Pancreas (tissue), 10 donors: ENCODE data around the gene ERRFI1. TPM values are rescaled to one million over a fixed set of nuclear protein-coding genes. Genes with fewer than 3 reads are reported as not detected.

Source experiments
- ATAC-seq, 4 donors: fragments of 200-7000 bp; cut with Tn5 transposase; one replicate each; pipeline versions ENCODE4 v1.8.0 to v1.9.1; 2020; ENCODE audit warnings: mild to moderate bottlenecking in 4 of 4, moderate library complexity in 4 of 4
- DNase-seq, 6 donors: peaks; one replicate each; pipeline ENCODE4 v3.0.0-alpha.2; 2020
- FAIRE-seq: peaks from 2 replicates; lab custom pipeline; 2012; peaks lifted over from hg19 to GRCh38; lab: Jason Lieb, UNC
- H3K27ac ChIP-seq, 4 donors: fragments of 200-600 bp; sonication (generic); 1 replicate in 3 of 4; 2 replicates in 1 of 4; pipeline versions ENCODE4 v1.5.0 to v1.8.0; 2020
- H3K27me3 ChIP-seq, 4 donors: fragments of 200-600 bp; one replicate each; pipeline ENCODE4 v1.8.0; 2021
- H3K36me3 ChIP-seq, 3 donors: fragments of 200-600 bp; sonication (generic) in 1 of 3; one replicate each; pipeline versions ENCODE4 v1.5.0 to v1.8.0; 2020 to 2021
- H3K4me1 ChIP-seq, 3 donors: fragments of 200-600 bp; one replicate each; pipeline ENCODE4 v1.8.0; 2021
- H3K4me3 ChIP-seq, 4 donors: fragments of 200-600 bp; sonication (generic) in 2 of 4; one replicate each; pipeline versions ENCODE4 v1.5.0 to v1.8.0; 2020 to 2021
- H3K9me3 ChIP-seq, 4 donors: fragments of 200-600 bp; one replicate each; pipeline ENCODE4 v1.8.0; 2021
- CTCF ChIP-seq, 4 donors: fragments of 200-600 bp; sonication (generic) in 3 of 4; IDR thresholded peaks; one replicate each; pipeline versions ENCODE4 v1.5.0 to v1.8.0; 2021; ENCODE audit warnings: antibody characterized with exemption in 4 of 4
- WGBS, 2 donors: extraction: QIAGEN DNeasy Blood & Tissue Kit; methylation state at CpG; one replicate each; pipeline ENCODE4 v1.1.7; 2013; 5-methylcytosine and 5-hydroxymethylcytosine counted together
- intact Hi-C, 3 donors: fragments of 100-400 bp; cut with DNase I; formaldehyde crosslinking; loops; one replicate each; pipeline versions ENCODE4 v1.11.1 to v1.14.2; 2022
- polyA plus RNA-seq, 2 donors: library from polyadenylated mRNA; stranded (reverse); fragments of 200-250 nt; gene quantifications; one replicate each; pipeline ENCODE4 v1.2.3, GENCODE V29; 2013
- total RNA-seq, 6 donors: library from RNA; stranded (reverse); fragmentation: NEBNext Ultra II Directional in 4 of 6; extraction: Animal tissue kit (Norgen Biotek cat#: 25700) in 4 of 6; gene quantifications; one replicate each; pipeline versions ENCODE4 v1.2.1 to v1.2.4, GENCODE V29; 2021 to 2023
- donor health status: healthy with polysubstance abuse.
- donor health status: DM: no; HTN: no; CAD: no; lungs with moderate emphysema.
- donor health status: DM: no; HTN: no; CAD: no.
- donor health status: control.
- donor health status: control.
- donor health status: Bipolar disorder and iron deficiency.
- donor health status: DM: yes; HTN: yes; CAD: no.
- donor health status: DM: no; HTN: no; CAD: no.
- donor health status: DM: no; HTN: no; CAD: no.
- donor health status: DM: yes; HTN: yes; CAD: no.

Gene ERRFI1
- total and polyA plus RNA-seq, 8 donors: 36.4 to 392 (median 101) TPM

- no peak for TF ChIP-seq CTCF (IDR thresholded peaks at IDR 0.05)
- no peak for DNase-seq
- intact Hi-C loops: no loop called here
- Histone ChIP-seq H3K27ac (peak overlapping the region in 1 of 4 donors; percentile 66), H3K9me3 (no peaks in the 10 kb centered on the region), H3K4me3 (no peak overlapping the region), H3K27me3 (no peaks in the 10 kb centered on the region), H3K36me3 (peaks cover 0 to under 1% (median 0%) of the 10 kb centered on the region in 3 donors), H3K4me1 (peaks cover 0 to 3% (median 0%) of the 10 kb centered on the region in 3 donors)
- 85 to 86% methylated on average over 6 of the region's 6 CpGs for WGBS, 2 donors
- no peak for ATAC-seq
- no peak for FAIRE-seq
Measured at GRCh38 chr1:8003438-8004112, 22.5 kb downstream of the ERRFI1 start.

GRCh38 chr1:8002921-8003320 lies 23.2 kb downstream of the ERRFI1 start:
- WGBS, 2 donors: 95 to 98% methylated on average over 4 of the region's 4 CpGs

DNA sequence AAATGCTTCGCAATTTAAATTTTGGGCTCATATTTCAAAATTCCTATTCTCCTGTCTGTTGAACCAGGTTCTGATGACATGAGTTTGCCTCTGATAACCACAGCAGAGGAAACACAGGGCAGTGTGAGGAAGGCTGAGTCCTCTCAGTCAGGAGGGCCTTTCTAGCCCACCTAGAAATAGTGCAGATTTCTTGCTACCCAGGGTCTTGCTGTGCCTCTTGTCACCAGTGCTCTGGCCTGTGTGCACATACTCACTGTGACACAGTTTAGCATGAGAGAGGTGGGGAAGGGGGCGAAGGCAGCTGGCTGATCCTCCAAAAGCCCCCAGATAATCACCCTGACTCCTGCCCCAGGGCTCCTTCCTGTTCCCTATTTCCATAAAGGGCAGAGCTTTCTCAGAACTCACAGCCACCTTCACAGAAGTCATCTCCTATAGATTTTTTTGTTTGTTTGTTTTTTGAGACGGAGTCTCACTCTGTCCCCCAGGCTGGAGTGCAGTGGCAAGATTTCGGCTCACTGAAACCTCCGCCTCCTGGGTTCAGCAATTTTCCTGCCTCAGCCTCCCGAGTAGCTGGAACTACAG lies 23.7 kb downstream of the ERRFI1 start:
- TF ChIP-seq CTCF (IDR thresholded peaks at IDR 0.05): no peak
- peak in 2 of 4 donors; percentile 0 to 1 for ATAC-seq
- FAIRE-seq: no peak

More at GRCh38 chr1:8002921-8003320, 23.2 kb downstream of the ERRFI1 start:
- H3K4me3 ChIP-seq: no peak overlapping the region
- peaks cover 0 to 3% (median 0%) of the 10 kb centered on the region in 3 donors for H3K4me1 ChIP-seq
- no peak for TF ChIP-seq CTCF (IDR thresholded peaks at IDR 0.05)
- no peaks in the 10 kb centered on the region for H3K36me3 ChIP-seq
- no peaks in the 10 kb centered on the region for H3K9me3 ChIP-seq
- no peak overlapping the region for H3K27ac ChIP-seq
- DNase-seq (no peak), FAIRE-seq (no peak), ATAC-seq (no peak)
- H3K27me3 ChIP-seq: no peaks in the 10 kb centered on the region
- intact Hi-C loops: no loop called here

GRCh38 chr1:7995437-7995836 lies 30.7 kb downstream of the ERRFI1 start:
- no peak overlapping the region for H3K4me3 ChIP-seq
- no peak for ATAC-seq
- TF ChIP-seq CTCF (IDR thresholded peaks at IDR 0.05): no peak
- no peak for FAIRE-seq
- 91 to 98% methylated on average over 5 of the region's 5 CpGs for WGBS, 2 donors
- no peak overlapping the region for H3K27ac ChIP-seq
- no peaks in the 10 kb centered on the region for H3K4me1 ChIP-seq
- intact Hi-C loops: no loop called here
- no peaks in the 10 kb centered on the region for H3K9me3 ChIP-seq
- H3K36me3 ChIP-seq: no peaks in the 10 kb centered on the region
- no peaks in the 10 kb centered on the region for H3K27me3 ChIP-seq
- no peak for DNase-seq

More for the DNA sequence above, 23.7 kb downstream of the ERRFI1 start:
- intact Hi-C loops: no loop called here
- H3K27me3 ChIP-seq: no peaks in the 10 kb centered on the region
- no peak overlapping the region for H3K4me3 ChIP-seq
- H3K9me3 ChIP-seq: no peaks in the 10 kb centered on the region
- 92 to 94% methylated on average over 6 of the region's 6 CpGs for whole genome bisulfite sequencing, 2 donors
- no peaks in the 10 kb centered on the region for H3K36me3 ChIP-seq
- H3K4me1 ChIP-seq: peaks cover 0 to 3% (median 0%) of the 10 kb centered on the region in 3 donors
- no peak overlapping the region for H3K27ac ChIP-seq
- DNase-seq: peak in 1 of 6 donors; percentile 47

DNA sequence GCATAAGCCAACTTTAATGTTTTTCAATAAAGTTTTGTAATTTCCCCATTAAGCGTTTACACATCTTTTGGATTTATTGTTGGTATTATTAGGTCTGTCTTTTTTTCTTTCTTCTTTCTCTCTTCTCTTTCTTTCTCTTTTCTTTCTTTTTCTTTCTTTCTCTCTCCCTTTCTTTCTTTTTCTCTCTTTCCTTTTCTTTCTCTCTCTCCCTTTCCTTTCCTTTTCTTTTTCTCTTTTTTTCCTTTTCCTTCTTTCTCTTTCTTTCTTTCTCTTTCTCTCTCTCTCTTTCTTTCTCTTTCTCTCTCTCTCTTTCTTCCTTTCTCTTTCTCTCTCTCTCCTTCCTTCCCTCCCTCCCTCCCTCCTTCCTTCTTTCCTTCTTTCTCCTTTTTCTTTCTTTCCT lies 31.3 kb downstream of the ERRFI1 start:
- ATAC-seq (no peak), DNase-seq (no peak), FAIRE-seq (no peak)
- no peak overlapping the region for H3K27ac ChIP-seq
- no peaks in the 10 kb centered on the region for H3K4me1 ChIP-seq
- no peak overlapping the region for H3K4me3 ChIP-seq
- WGBS, 2 donors: 93 to 100% methylated on average over 1 of the region's 1 CpG
- intact Hi-C loops: no loop called here
- H3K9me3 ChIP-seq: no peaks in the 10 kb centered on the region
- no peaks in the 10 kb centered on the region for H3K36me3 ChIP-seq
- TF ChIP-seq CTCF (IDR thresholded peaks at IDR 0.05): no peak
- H3K27me3 ChIP-seq: no peaks in the 10 kb centered on the region
